Activated CD4-positive, alpha-beta T cell treated with anti-CD3 and anti-CD28 coated beads, Interleukin-2, amount 50 U/mL, for 1 hour (primary cell): Measurements from ENCODE around the gene FMNL3.

Source experiments
- DNase-seq: peaks from one replicate; pipeline ENCODE4 v3.0.0-alpha.2; 2020

The FMNL3 gene

DNA sequence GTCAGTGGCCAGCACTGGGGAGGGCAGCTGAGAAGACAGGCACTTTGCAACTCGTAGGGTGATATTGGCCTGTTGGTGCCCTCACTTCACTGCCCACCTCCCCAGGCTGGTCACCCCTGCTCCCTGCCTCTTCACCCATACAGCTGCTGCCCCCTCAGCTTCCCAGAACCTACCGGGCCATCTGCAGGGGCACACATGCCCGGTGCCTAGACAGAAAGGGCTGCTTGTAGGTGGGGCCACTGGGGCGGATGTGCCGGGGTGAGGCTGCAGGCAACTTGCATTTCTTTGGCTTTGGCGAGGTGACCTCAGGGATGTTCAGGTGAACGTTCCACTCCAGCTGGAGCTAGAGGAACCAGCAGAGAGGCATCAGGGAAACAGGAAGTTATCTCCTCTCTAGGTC lies 118.9 kb downstream of the FMNL3 start:
- no peak for DNase-seq

DNA sequence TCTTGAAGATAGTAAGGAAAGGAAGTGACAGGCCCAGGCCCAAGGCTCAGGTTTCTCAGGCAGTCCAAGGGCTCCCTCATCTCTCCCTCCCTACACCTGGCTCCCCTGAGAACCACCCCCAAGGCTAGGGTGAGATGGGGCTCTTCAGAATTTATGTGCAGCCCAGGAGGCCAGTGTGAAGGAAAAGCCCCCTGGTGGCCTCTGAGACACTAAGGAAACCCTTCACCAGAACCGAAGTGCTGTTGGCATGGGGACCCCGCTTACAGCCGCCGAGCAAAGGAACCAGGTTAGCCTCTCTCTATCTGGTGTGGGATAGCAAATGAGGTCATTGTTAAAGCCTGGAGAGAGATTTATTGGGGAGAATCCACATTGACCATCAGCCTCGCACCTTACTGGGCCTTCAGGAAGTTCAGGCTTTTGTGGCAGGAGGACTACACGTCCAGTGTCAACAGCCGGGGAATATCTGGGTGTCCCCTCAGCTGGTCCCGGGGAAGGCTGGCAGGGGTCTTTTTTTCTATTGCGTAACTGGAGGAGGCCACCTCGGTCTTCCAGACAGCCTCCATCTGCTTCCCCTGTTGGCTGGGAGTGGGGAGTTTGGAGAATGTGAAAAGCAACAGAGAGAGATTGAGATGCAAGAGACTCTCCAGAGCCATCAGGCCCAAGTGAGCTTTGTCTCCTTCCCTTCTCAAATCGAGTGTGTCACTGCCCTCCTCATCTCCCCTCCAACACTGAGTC lies 119.9 kb downstream of the FMNL3 start:
- DNase-seq: no peak
